ENCODE results near the gene NTN4. TPM values are rescaled to one million over a fixed set of nuclear protein-coding genes. Genes with fewer than 3 reads are reported as not detected.
A peak's percentile ranks its signal among the peaks of the same experiment; 100 is the strongest.

Gene NTN4
- polyA plus RNA-seq, 1 experiment, result 582 TPM

DNA sequence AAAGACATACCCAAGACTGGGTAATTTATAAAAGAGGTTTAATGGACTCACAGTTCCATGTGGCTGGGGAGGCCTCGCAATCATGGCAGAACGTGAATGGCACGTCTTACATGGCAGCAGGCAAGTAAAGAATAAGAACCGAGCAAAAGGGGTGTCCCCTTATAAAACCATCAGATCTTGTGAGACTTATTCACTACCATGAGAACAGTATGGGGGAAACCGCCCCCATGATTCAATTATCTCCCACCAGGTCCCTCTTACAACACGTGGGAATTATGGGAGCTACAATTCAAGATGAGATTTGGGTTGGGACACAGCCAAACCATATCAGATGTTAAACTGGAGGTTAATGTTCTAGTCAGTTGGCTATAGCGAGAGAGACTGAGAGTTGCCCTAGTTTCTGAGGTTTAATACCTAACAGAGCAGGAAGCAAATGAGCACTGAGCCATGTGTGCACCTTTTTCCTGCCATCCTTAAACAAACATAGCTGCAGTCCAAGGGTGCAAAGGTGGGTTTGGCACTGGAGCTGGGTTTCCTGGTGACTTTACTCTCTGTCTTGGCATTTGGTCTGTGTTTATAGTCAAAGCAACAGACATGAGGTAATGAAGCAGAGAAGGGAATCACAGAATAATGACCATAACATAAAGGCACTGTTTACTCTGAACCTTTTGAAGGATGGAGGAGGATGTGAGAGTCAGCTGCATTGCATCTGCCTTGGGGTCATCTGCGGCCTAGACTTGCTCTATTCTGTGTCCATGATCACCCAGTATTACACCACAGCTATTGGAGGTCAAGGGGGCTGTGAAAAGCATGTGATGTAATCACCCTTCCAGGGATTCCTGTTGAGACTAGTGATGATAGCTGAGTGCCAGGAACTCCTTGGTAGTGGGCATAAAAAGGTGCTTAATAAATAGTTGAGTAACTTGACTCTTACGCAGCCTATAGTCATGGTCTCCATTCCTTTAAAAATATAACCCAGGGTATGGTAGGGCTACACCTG, 155.6 kb downstream of the NTN4 start:
- ChIA-PET POLR2A (interaction anchor here (0.5 to 1.2 kb wide), 2 partner anchors 11 to 15 kb away, joined by 5 to 6 read pairs; no protein-coding TSS in a partner anchor), CTCF (interaction anchor here (1.2 kb wide), 1 partner anchor 11 kb away, joined by 3 read pairs; no protein-coding TSS in a partner anchor)
- Histone ChIP-seq H3K27me3 (ENCODE audit: control insufficient read depth, insufficient read depth, low read length) (no peaks in the 10 kb centered on the region), H3K36me3 (ENCODE audit: control insufficient read depth, insufficient read depth, low read length) (no peaks in the 10 kb centered on the region), H3K4me3 (ENCODE audit: low read depth, low read length) (no peak overlapping the region)
- TF ChIP-seq, protein P1, sequence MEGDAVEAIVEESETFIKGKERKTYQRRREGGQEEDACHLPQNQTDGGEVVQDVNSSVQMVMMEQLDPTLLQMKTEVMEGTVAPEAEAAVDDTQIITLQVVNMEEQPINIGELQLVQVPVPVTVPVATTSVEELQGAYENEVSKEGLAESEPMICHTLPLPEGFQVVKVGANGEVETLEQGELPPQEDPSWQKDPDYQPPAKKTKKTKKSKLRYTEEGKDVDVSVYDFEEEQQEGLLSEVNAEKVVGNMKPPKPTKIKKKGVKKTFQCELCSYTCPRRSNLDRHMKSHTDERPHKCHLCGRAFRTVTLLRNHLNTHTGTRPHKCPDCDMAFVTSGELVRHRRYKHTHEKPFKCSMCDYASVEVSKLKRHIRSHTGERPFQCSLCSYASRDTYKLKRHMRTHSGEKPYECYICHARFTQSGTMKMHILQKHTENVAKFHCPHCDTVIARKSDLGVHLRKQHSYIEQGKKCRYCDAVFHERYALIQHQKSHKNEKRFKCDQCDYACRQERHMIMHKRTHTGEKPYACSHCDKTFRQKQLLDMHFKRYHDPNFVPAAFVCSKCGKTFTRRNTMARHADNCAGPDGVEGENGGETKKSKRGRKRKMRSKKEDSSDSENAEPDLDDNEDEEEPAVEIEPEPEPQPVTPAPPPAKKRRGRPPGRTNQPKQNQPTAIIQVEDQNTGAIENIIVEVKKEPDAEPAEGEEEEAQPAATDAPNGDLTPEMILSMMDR (IDR thresholded peaks at IDR 0.05; ENCODE audit: insufficient read depth, low read depth, low read length), result no peak
- no peak for DNase-seq (ENCODE audit: low read depth)

DNA sequence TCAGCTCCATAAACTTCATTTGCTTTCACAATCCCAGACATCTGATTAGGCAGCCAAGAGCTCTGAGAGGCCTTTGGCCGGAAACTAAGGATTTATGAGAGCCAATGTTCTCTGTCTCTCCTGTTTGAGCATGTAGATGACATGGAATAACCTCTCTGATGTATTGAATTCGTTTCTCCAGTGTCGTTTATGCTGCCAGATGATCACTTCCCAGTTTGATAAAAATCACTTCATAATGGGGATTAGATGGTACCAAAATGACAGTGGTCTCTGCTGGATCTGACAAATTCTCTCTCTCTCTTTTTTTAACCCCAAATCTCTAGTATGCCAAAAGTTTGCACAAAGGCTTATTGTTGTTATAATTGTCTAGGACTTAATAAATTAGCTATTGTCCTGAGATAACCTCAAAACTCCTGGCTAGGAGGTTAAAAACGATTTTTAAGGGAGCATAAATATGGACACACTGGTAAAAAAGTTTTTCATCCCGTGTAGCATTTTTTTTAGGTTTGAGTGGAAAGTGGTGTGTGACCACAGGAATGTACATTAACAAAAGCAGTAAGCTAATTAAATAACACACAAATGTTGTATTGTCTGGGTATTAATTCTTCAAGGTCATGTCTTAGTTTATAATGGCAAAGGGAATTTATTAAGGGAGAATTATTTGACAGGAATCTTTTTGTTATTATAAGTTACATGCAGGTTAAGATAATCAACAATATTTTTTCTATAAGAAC, 156.7 kb downstream of the NTN4 start:
- TF ChIP-seq, protein P1 (IDR thresholded peaks at IDR 0.05; ENCODE audit: insufficient read depth, low read depth, low read length), result no peak
- no peaks in the 10 kb centered on the region for H3K36me3 ChIP-seq (ENCODE audit: control insufficient read depth, insufficient read depth, low read length)
- no peak overlapping the region for H3K4me3 ChIP-seq (ENCODE audit: low read depth, low read length)
- H3K27me3 ChIP-seq (ENCODE audit: control insufficient read depth, insufficient read depth, low read length), result no peaks in the 10 kb centered on the region
- ChIA-PET CTCF (interaction anchor here (1.0 kb wide), 1 partner anchor 10 kb away, joined by 6 read pairs; no protein-coding TSS in a partner anchor), POLR2A (interaction anchor here (0.9 kb wide), 1 partner anchor 13 kb away, joined by 3 read pairs; no protein-coding TSS in a partner anchor)
- no peak for DNase-seq (ENCODE audit: low read depth)

DNA sequence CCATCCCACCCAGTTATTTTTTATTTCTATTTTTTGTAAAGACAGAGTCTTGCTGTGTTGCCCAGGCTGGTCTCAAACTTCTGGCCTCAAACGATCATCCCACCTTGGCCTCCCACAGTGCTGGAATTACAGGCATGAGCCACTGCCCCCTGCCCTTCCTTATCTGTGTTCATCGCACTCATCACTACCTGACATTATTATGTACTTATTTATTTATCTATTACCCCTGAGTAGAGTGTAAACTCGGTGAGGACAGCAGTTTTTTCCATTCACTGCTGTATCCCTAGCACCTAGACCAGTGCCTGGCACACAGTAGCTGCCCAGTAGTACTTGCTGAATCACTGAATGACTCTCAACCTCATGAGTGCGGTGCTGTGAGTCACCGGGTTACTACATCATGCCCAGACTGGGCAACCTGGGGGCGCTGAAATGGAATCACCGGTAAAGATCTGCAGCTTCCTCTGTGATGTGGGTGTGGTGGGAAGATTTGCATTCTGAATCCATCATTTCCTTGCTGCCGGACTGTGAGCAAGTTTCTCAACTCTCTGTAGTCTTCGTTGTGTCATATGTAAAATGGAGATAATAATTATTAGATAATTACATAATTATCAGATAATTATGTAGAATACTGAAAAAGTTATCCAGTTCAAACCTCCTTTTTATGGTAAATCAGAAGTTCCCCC, 157.4 kb downstream of the NTN4 start:
- POLR2A ChIA-PET, result interaction anchor here (0.9 kb wide), 1 partner anchor 14 kb away, joined by 3 read pairs; no protein-coding TSS in a partner anchor
- DNase-seq (ENCODE audit: low read depth), result peak; percentile 40
- Histone ChIP-seq H3K4me3 (ENCODE audit: low read depth, low read length) (no peak overlapping the region), H3K36me3 (ENCODE audit: control insufficient read depth, insufficient read depth, low read length) (no peaks in the 10 kb centered on the region), H3K27me3 (ENCODE audit: control insufficient read depth, insufficient read depth, low read length) (no peaks in the 10 kb centered on the region)
- TF ChIP-seq, protein P1 (IDR thresholded peaks at IDR 0.05; ENCODE audit: insufficient read depth, low read depth, low read length), result no peak
- CTCF ChIA-PET, result interaction anchor here (1.0 to 1.2 kb wide), 2 partner anchors 9 kb away, joined by 4 to 6 read pairs; no protein-coding TSS in a partner anchor

DNA sequence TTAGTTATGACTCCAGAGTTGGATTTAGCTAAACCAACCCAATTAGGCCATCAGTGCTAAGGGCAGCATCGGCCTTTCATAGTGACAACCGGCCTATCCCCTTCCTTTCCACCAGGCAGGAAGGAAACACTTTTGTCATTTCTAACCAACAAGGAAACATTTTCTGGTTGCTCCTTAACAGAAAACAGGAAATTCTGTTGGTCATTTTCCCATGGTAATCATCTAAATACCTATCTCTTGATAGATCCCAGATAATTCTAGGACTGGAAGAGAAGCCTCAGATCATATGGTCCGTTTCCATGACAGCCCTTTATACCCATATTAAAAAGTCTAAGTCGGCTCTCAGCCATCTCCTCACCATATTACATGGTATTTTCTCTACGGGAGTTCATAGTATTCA, 160.1 kb downstream of the NTN4 start:
- DNase-seq (ENCODE audit: low read depth), result no peak
- ChIA-PET CTCF (interaction anchor here (1.0 kb wide), 1 partner anchor 184 kb away, joined by 3 read pairs; no protein-coding TSS in a partner anchor), POLR2A (no interaction called here)
- no peak overlapping the region for H3K4me3 ChIP-seq (ENCODE audit: low read depth, low read length)
- TF ChIP-seq, protein P1 (IDR thresholded peaks at IDR 0.05; ENCODE audit: insufficient read depth, low read depth, low read length), result no peak
- no peaks in the 10 kb centered on the region for H3K36me3 ChIP-seq (ENCODE audit: control insufficient read depth, insufficient read depth, low read length)
- H3K27me3 ChIP-seq (ENCODE audit: control insufficient read depth, insufficient read depth, low read length), result no peaks in the 10 kb centered on the region
